Measurements from ENCODE around the gene B3GALNT1.

B3GALNT1 gene

DNA sequence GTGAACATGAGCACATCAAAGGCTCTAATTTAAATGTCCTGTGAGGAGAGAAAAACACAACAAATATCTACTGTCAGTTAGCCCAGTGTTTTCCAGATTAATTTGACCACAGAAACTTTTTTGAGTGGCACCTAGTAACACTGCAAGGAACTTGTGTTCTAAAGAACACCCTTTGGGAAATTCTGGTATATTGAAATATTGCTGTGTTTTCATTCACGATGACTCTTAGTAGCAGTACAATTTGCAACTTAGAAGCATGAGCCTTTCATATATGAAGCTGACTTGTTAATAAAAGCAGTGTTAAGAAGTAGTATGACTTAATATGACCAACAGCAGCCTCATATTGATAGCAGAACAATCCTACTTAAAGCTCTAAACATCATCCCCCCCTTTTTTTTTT lies 32.0 kb downstream of the B3GALNT1 start:
- no peak for DNase-seq

DNA sequence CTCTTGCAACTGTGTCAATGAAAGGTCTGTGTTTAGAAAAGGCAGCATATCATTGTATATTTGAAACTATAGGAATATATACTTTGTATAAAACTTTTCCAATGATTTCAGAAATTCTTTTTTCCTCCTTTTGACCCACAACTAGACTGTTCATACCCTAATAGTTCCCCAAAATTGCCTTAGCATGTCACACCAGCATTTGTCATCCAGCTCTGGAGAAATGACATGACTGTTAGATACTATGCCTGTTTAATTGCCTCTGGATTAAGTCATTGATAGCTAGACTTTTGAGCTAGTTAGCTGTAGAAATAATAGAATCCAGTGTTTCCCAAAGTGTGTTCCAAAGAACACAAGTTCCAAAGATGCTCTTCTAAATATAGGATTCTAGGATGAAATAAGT lies 32.4 kb downstream of the B3GALNT1 start:
- DNase-seq, result no peak

DNA sequence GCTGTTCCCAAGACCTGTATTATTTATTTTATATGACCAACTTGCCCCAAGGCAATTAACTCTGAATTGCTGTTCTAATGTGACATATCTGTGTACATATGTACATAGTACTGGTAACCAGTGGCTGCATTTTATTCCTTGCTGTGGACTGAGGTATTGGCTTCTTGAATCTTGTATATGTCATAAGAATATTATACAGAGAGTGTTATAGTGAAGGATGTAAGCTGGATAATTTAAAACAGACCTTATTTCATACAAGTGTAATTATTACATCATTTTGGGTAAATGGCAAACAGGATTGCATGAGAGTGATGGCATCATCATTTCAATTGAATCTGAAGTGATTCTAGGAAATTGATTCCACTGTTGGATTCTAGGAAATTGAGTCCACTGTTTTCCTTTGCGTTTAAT lies 32.9 kb downstream of the B3GALNT1 start:
- no peak for DNase-seq

DNA sequence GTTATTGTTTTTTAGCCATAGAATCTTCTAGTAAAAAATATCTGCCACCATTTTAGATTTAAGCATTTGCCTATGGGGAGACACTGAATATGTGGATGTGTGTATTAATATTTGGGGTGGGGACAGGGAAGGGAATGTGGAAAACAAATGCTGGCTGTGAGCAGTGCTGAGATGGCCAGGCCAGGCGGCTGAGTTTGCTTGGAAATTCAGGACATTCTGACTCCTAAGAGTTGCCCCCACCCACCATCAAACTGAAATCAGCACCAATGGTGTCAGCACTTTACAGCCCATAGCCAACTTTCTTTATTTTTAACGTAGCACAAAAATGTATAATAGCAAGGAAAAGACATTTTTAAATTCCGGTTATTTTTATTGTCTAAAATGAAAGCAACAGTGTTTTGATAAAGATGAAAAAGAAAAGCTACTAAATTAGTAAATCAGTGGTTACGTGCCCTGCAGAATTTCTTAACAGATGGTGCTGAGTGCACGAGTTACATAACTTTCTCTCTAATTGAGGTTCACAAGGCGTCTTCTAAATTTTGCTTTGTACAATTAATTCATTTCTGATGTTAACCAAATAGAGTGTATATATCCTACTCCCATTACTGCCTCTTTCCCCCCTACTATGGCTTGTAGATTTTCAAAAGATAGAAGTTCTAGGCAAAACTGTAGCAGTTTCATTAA lies 34.0 kb downstream of the B3GALNT1 start:
- DNase-seq, result no peak

DNA sequence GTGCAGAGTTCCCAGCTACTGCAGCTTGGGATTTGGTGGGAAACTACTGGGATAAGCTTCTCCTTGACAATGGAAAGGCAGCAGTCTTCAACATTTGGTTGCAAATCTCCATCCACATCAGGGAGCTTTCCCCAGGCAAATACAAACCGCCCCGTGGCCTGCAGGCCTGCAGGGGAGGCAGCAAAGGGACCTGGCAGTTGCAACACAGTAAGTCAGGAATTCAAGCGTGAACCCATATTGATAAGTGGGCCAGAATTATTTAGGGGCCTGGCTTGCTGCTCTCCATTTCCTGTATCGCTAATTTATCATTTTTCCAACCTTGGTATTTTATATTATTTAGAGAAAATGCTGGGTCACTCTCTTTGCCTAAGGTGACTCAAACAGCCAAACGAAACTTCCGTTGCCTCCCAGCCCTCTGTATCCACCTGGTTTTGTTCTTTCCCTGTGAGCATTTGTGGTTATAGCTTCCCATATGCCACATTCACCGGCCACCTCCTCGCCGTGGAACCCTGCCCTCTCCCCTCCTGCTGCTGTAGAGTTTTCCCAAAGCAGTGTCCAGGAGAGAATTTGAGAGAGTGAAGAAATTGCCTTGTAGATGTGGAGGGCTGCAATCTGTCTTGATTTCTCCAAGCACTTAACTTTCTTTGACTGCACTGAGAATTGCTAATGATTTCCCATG lies 34.8 kb downstream of the B3GALNT1 start:
- DNase-seq, result no peak

DNA sequence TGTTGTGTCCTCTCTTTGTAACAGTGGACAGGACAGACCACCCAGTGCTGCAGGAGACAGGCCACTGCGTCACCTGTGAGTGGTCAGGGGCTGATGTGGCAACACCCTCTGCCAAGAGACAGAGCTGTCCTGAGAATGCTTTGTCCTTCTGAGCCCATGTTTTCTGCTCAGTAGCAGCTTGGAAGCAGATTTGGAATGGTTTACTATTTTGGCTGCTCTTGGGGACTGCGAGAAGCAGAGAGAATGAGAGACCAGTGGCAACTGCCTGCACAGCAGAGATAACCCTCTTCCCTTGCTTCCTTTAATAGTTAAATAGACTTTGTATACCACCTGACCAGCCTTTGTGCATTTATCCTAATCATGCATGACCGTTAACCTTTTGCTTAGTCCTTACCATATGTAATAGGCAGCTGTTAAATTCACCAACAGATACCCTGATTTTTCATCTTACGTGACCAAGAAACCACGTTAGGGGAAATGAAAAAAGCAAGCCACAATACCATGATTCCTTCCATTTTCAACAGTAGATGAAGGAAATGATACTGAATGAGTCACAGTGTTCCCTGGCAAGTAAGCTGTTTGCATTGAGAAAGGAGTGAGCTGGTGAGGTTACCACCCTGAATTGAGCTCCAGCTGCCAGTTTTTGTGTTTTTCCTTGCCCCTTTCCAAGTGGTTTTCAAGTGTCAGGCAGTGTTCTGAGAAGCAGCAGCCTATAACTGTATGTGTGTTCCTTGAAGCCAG lies 35.5 kb downstream of the B3GALNT1 start:
- peak in 1 of 2 donors; percentile 77 for DNase-seq

DNA sequence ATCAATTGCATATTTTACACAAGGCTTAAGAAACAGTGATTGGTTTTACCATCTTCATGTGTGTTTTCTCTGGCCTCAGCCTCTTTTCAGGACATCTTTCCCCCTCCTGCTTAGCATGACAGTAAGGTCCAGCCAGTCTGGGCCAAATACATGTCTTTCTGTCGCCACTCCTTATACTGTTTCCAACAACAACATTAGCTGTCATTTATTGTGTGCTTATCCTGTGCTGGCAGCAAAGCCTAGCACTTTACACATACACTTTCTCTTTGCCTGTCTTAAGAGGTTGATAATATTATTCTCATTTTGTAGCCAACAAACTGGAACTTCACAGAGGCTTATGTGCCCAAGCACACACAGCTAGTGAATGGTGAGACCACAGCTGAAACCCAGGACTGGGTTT lies 37.8 kb downstream of the B3GALNT1 start:
- no peak for DNase-seq

DNA sequence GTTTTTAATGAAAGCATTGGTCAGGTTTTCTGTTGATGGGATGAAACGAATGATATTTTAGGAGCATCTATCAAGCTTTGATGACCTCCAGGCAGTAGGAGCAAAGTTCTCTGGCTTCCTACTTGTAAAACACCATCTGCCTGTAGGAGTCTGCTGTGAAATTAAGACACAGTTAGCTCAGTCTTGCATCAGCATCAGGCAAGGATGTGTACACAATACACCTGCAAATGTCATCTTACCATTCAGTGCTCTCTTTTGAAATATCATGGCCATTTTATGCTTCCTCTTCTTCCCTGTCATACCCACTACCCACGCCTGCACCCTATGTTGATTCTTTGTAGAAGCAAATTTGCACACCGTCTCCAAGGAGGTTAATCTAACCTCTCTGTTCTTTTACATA lies 38.2 kb downstream of the B3GALNT1 start:
- no peak for DNase-seq

DNA sequence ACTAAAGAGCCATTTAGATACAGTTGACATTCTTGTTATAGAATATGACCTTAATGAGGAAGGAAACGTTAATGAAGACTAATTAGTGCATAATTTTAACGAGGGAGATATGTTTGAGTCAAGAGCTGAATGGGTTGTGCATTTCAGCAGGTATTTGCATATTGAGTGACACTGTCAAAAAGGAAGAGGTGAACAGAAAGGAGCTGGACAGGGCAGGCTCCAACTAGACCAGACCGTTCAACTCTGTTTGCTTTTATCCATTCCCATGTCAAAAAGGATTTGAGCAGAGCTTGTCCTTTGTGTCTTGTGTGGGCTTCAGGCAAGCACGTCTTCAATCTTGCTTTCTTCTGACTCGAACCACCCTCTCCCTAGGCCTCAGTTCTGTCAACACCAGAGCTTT lies 40.7 kb downstream of the B3GALNT1 start:
- DNase-seq, result no peak

DNA sequence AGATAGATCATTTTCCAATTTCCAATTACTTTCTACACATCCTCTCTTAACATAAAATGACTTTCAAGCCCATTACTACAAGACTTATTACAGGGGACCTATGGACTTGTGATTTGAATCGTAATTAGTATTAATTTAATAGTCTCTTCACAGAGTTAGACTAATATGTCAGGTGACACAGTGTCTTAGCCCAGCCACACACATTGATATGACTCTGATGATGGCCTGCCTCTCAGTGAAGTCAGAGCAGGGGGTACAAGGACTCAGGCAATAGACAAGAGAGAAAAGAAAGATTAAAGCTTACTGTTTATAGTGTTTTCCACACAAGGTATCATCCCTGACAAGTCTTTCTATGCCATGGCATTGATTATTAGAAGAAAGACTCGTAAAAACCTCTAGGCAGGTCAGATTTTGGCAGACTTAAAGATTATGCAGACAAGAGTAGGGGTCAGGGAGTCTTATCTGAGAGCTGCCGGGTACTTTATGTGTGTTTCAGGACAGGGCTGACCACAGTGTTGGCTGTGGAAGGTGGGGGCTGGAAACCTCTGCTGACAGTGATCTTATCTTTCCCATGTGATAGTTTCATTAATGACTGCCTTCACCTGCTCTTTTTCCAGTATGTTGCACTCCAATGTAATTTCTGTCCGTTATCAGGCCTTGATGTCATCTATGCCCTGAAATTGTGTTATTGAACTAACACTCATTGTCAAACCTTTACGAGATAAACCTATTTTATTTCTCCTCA lies 50.1 kb downstream of the B3GALNT1 start:
- DNase-seq, result no peak

DNA sequence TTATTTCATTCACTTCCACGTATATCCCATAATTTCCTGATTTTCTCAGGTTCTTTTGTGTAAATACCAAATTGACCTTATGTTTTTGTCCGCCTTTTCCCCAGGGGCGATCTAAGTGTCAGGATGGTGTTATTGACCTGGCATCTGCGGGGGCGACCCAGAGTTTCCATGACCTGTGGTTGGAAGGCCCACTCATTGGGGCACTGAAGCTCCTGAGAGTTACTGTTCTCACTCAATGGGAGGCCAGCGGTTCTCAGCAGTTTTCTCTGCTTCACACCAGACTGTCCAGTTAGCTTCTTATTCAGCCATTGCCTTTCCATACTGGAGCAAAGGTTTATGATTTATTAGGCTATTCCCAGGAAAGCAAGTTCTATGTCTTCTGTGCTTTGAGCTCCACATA lies 53.3 kb downstream of the B3GALNT1 start:
- no peak for DNase-seq

DNA sequence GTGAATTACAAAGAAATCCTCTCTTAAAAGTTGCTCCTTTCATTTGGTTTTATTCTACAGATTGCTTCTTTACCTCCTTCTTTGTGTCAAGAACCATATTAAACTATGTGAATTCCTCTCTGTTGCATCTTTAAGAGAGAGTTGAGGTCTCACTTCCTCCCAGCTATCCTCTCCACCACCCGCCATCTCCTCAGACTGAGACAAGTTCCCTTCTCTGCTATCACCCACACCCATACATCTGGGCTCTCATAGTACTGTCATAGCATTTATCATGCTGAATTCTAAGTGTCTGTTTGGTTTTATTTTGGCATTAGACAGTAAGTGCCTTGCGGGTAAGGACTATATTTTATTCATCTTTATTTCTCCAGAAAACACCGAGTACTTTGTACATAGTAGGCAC lies 54.2 kb downstream of the B3GALNT1 start:
- no peak for DNase-seq

DNA sequence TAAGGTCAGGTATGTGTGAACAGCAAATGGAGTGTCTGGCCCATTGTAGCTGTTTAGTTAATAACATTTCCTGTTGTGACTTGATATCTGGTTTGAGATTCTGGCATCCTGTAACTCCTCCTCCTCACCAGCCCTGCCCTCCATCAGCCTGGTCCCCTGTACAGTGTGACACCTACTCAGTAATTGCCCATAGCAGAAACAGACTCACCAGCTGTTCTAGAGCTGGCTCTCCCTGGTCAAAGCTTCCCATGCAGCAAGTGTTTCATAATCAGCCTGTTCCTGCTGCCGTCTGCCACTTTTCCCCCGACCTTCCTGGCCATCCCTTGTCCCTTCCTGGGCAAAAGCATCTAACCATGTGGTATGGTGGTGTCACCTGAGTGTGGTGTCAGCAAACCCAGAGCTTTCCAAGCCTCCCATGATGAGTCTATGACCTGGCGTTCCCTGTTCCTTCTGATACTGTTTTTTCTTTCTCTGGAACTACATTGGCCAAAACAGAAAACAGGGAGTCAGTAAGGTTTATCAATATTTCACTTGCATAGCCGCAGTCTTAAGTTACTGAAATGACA lies 55.4 kb downstream of the B3GALNT1 start:
- DNase-seq, result no peak

DNA sequence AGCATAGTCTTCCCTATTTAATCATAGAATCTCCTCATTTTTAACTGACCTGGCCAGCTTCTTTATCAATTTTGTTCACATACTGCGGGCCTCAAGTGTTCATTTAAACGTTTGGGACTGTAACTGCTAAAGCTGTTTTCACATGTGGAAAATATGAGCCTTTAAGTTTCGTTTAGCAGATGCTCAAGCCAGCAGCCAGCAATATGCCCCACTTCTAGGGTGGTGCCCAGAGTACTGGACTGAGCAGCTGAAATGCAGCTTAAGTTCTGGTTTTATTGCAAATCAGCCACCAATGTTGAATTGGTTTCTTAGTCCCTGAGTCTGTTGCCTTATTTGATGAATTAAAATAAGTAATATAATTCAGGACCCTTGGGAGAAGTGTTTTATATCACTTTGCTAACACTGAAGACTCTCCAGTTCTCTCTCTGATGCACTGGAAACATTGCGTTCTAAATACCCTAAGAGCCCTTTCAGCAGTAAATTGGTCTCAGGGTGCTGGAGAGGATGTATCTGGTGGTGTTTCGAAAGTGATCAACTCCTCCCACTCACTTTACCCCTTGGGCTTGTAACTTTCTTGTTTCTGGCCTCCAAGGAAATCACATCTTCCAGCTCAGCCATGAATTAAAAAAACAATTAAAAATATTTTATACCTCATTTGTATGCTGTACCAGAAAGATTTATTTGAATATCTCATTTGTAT lies 61.7 kb downstream of the B3GALNT1 start:
- no peak for DNase-seq

DNA sequence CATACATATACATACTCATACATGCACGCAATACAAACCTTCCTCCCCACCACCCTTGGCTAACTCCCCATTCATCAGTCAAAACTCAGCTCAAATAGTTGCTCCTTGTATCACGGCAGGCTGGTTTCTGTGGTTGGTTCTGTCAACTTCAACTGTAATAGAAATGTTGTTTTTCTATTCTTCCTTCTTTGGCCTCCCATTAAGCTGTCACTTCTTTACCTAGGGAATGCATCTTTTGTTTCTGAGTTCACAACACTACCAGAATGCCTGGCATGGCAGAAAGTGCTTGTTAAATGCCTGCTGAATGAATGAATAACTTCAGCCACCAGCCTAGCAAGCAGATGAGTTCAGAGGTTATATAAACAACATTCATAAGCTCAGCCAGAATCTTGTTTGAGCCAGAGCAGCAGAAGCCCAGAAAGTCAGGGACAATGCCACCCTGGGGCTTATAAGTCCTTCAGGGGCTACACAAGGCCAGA lies 63.1 kb downstream of the B3GALNT1 start:
- no peak for DNase-seq

DNA sequence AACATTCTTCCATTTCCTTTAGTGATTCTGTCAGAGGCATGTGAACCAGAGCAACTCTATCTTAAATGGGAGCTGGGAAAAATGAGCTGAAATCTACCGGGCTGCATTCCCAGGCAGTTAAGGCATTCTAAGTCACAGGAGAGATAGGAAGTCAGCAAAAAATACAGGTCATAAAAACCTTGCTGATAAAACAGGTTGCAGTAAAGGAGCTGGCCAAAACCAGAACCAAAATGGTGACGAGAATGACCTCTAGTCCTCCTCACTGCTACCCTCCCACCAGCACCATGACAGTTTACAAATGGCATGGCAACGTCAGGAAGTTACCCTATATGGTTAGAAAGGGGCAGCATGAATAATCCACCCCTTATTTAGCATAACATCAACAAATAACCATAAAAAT lies 66.4 kb downstream of the B3GALNT1 start:
- DNase-seq, result no peak

DNA sequence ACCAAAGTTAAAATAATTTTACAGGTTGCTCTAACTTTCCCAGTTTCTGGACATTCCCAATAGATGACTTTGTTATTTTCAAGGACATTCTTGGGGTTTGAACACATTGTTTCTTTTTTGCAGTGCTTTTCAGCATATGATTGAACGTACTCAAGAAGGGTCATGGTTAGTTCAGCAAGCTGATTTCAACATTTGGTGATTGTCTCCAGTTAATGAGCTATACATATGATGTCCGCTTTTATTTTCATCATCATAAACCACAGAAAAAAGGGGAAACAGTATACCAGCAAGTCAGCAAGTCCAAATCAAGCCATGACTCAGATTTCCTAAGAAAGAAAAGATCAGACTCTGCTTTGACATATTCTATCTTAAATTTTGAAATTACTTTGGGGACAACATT lies 69.4 kb downstream of the B3GALNT1 start:
- DNase-seq, result peak in 1 of 2 donors; percentile 47

DNA sequence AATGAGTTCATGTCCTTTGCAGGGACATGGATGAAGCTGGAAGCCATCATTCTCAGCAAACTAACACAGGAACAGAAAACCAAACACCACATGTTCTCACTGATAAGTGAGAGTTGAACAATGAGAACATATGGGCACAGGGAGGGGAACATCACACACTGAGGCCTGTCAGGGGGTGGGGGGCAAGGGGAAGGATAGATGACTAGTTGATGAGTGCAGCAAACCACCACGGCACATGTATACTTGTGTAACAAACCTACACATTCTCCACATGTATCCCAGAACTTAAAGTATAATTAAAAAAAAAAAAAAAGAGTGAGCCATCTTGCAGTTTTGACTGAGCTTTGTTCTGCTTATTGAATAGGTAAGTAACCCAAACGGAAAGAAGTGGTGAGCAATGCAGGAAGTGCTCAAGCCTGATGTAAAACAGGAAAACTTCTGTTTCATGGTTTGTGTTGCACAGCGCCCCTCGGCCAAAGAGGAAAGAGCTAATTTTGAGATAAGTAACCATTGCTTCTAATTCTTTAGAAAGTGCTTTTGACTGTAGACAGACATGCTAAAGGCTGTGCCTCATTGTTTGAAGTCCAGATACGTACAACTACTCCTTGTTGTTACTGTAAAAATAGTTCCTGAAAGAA lies 70.1 kb downstream of the B3GALNT1 start:
- DNase-seq, result peak in 1 of 2 donors; percentile 58

Measured in bone marrow (tissue), 2 donors.